ENCODE data around the gene SLC43A3.
"Not testable (repeated sequence)": the region's sequence is repeated elsewhere in the genome, so short reads cannot be mapped to it uniquely, and the experiment has no call there.

- not testable (repeated sequence) for TF ChIP-seq CTCF, POLR2A (IDR thresholded peaks at IDR 0.05)
Observed at GRCh38 chr11:57403003-57403801, 23.7 kb downstream of the SLC43A3 start.

Measured in ovary (tissue), 3 donors.